Bronchial epithelial cell (primary cell): Measurements from ENCODE around the gene LZTS2. TPM values are rescaled to one million over a fixed set of nuclear protein-coding genes. Genes with fewer than 3 reads are reported as not detected.

Experiments used
- DNase-seq: peaks from one replicate; pipeline ENCODE4 v3.0.0-alpha.2; 2010; ENCODE audit warnings: low read depth
- FAIRE-seq: peaks from 2 replicates; lab custom pipeline; 2011; peaks lifted over from hg19 to GRCh38; lab: Jason Lieb, UNC
- H3K27me3 ChIP-seq: 2 replicates; pipeline ENCODE4 v1.5.1; 2011; ENCODE audit warnings: low read length; ENCODE audit not compliant: control insufficient read depth, insufficient read depth
- H3K36me3 ChIP-seq: 2 replicates; pipeline ENCODE4 v1.5.1; 2011; ENCODE audit warnings: low read length; ENCODE audit not compliant: control insufficient read depth, insufficient read depth
- H3K4me3 ChIP-seq: 2 replicates; pipeline ENCODE4 v1.5.1; 2011; ENCODE audit warnings: mild to moderate bottlenecking, low read depth, low read length, control low read depth
- total RNA-seq: library from RNA; depleted of rRNA; stranded (reverse); fragments of >200 nt; gene quantifications from 2 replicates; pipeline ENCODE4 v1.2.1, GENCODE V29; 2014
- TF ChIP-seq, protein P1 (sequence below): IDR thresholded peaks from 2 replicates; pipeline ENCODE4 v1.5.1; 2011; ENCODE audit warnings: mild to moderate bottlenecking, moderate library complexity, low read length, control low read depth, inconsistent platforms; ENCODE audit not compliant: insufficient read depth, severe bottlenecking

Gene LZTS2
- total RNA-seq, 1 donor from 2014 or later = 30.0 TPM

DNA sequence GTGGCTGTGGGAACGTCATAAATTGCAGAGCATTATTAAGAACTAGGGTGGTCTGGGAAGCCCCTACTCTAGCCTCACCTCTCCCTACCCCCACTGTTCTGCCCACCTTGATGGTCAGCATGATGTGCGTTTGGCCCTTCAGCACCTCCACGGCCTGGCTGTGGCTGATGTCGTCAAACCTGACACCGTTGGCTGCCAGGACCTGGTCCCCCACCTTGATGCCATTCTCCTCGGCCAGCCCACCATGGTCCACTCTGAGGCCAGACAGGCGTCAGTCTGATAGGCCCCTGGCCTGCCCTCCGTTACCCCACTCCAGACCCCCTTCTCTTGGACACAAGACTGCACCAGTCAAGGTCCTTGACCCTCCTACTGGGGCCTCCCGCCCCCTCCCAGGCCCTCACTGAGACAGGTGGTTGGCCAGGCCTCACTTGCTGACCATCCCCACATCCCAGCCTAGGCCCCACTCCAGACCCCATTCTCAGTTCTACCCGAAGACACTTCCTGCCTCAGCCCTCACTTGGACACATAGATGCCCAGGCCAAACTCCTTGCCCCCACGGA is 22.2 kb downstream of the LZTS2 start:
- FAIRE-seq = no peak
- H3K36me3 ChIP-seq = no peaks in the 10 kb centered on the region
- TF ChIP-seq, protein P1, sequence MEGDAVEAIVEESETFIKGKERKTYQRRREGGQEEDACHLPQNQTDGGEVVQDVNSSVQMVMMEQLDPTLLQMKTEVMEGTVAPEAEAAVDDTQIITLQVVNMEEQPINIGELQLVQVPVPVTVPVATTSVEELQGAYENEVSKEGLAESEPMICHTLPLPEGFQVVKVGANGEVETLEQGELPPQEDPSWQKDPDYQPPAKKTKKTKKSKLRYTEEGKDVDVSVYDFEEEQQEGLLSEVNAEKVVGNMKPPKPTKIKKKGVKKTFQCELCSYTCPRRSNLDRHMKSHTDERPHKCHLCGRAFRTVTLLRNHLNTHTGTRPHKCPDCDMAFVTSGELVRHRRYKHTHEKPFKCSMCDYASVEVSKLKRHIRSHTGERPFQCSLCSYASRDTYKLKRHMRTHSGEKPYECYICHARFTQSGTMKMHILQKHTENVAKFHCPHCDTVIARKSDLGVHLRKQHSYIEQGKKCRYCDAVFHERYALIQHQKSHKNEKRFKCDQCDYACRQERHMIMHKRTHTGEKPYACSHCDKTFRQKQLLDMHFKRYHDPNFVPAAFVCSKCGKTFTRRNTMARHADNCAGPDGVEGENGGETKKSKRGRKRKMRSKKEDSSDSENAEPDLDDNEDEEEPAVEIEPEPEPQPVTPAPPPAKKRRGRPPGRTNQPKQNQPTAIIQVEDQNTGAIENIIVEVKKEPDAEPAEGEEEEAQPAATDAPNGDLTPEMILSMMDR = no peak

DNA sequence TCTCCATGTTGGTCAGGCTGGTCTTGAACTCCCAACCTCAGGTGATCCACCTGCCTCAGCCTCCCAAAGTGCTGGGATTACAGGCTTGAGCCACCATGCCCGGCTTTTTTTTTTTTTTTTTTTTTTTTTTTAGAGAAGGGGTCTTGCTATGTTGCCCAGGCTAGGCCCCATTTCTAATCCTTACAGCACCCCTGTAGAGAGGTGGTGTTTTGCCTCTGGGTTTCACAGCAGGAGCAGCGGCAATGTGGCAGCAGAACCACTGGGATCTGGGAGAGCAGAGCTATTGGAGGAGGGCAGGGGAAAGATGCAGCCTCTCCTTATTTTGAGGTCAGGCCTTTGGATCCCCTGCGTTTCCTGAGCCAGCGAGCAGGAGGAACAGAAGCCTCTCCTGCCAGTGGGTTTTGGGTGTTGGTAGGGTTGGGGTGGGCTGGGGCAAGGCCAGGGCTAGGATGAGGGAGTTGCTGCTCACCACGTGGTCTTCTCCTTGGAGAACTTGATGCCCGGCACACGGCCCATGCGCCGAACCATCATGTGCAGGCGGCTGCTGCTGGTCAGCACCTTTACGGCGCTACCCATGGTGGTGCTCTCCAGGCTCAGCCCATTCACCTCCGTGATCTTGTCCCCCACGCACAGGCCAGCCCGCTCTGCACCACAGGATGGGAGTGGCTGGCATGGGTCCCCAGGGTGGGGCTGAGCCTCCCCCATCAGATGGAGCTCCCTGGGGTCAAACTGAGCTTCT is 23.5 kb downstream of the LZTS2 start:
- H3K4me3 ChIP-seq = no peak overlapping the region
- TF ChIP-seq, protein P1 = no peak
- peaks cover 3% of the 10 kb centered on the region for H3K27me3 ChIP-seq
- H3K36me3 ChIP-seq = no peaks in the 10 kb centered on the region
- DNase-seq = no peak
- FAIRE-seq = no peak

More for the DNA sequence above, 22.2 kb downstream of the LZTS2 start:
- H3K27me3 ChIP-seq = peaks cover 6% of the 10 kb centered on the region
- H3K4me3 ChIP-seq = no peak overlapping the region
- DNase-seq = no peak

DNA sequence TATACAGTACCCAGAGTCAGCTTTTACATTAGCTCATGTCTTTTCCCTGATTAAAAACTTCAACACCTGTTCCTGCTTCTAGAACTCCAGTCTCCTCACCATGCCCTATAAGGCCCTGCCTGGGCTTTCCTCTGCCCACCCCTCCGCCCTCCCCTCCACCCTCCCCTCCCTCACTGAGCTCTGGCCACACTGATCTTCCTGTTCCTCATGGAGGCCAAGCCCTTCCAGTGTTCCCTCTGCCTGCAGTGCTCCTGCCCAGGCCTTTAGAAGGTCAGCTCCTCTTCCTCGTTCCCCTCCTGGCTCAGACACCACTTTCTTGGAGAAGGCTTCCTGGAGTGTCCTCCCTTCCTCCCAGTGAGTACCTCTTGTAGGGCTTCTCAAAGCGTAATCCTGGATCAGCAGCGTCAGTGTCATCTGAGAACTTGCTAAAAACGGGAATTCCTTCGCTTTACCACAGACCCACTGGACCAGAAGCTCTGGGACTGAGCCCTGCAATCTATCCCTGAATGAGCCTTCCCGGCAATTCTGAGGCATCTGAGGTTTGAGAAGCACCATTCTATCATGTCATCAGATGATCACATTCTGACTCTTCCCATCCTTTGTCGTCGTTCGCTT is 27.6 kb downstream of the LZTS2 start:
- no peaks in the 10 kb centered on the region for H3K36me3 ChIP-seq
- FAIRE-seq (peak; percentile 50), DNase-seq (no peak)
- no peak overlapping the region for H3K4me3 ChIP-seq
- no peaks in the 10 kb centered on the region for H3K27me3 ChIP-seq
- TF ChIP-seq, protein P1 = no peak

DNA sequence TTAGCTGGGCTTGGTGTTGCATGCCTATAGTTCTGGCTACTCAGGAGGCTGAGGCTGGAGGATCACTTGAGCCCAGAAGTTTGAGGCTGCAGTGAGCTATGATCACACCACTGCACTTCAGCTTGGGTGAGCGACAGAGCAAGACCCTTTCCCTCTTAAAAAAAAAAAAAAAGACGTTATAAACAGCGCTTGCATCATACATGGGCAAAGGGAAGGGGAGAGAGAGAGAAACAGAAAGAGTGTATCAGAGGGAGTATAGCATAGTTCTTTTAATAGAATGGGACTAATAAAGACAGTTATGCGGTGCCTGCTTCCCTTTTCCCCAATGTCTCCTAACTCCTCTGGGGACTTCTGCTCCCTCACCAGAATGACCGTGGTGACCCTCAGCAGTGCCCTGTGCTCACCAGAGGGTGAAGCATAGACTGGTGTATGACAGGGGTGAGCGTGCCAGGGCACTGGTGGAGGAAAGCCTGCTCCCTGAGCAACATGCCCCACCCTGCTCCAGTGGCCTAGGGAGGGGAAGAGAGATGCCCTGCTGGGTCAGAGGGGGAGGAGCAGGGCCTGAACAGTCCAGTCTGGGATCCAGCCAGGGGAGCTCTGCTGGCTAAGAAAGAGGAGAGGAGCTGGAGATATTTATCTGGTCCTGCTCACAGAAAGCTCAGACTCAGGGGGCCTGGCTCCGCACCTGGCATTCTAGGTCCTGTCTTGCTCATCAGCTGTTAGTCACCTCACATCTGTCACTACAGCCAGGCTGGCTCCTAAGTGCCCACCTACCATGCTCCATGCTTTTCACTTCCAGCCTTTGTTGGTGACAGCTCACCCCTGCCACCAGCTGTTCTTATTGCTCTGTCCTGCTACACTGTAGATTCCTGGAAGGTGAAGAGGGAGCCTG is 29.1 kb downstream of the LZTS2 start:
- no peaks in the 10 kb centered on the region for H3K27me3 ChIP-seq
- no peaks in the 10 kb centered on the region for H3K36me3 ChIP-seq
- FAIRE-seq = no peak
- no peak for DNase-seq
- TF ChIP-seq, protein P1 = no peak
- H3K4me3 ChIP-seq = no peak overlapping the region

DNA sequence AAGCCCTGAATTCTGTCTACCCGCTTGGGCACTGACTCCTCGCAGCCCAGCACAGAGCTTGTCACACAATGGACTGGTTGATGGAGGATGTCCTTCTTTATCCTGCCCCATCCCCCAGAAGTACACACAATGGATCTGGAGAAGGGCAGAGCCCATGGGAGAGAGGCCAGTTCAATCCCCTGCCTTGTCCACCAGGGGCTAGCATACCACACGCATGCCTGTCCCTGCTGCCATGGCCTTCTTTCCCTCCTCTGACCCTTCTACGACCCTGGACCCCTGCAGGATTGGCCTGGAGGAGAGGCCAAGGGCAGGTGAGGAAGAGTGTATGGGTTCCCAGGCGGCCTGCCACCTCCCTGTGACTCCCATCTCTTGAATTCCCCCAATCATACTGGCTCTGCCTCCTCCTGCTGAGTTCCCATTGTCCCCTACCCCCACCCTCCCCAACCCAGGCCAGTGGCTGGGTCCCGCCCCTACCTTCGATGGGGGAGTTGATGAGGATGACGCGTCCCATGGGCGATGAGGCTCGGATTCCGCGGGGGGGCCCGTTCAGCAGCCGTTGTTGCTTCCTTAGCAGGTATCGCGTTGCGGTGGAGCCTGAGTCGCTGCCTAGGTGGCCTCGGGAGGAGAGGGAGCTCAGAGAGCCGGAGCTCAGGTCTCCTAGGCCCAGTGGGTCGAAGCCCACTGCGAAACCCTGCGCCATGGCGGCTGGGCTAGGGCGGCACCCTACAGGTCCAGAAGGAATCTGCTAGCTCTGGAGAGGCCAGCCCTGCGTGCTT is 30.1 kb downstream of the LZTS2 start:
- Histone ChIP-seq H3K36me3 (no peaks in the 10 kb centered on the region), H3K27me3 (no peaks in the 10 kb centered on the region), H3K4me3 (no peak overlapping the region)
- FAIRE-seq (no peak), DNase-seq (no peak)
- TF ChIP-seq, protein P1 = peak; percentile 25
